ENCODE measurements around the gene ATP6V1E1.

DNA sequence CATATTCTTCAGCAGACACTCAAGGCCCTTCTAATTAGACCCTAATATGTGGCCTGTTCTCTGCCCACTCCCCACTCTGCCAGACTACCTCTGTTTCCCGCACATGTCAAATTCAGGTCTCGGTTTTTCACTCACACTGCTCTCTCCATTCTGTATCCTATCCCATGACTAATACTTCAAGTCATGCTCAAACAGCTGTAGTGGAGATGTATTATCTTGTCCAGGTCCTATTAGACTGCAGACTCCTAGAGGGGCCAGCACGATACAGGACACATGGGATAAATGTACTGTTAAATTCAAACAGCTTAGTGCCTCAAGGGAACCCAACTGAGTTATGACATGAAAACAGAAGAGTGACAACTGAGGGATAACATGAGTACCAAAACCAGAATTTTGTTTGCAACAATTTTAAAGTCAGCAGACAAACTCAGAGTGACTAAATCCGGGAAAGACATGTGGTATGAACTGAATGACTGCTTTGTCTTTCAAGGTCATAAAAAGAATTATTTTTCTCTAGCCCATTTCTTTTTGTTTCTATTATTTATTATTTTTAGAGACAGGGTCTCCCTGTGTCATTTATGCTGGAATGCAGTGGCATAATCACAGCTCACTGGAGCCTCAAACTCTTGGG is 20.5 kb downstream of the ATP6V1E1 start:
- TF ChIP-seq SUZ12 (IDR thresholded peaks at IDR 0.05; ENCODE audit: extremely low read depth, insufficient read depth, insufficient read length) (no peak), ZNF274 (IDR thresholded peaks at IDR 0.05; ENCODE audit: low read depth, low read length) (no peak), YY1 (IDR thresholded peaks at IDR 0.05; ENCODE audit: insufficient read depth, insufficient read length) (no peak)
